Hepatocyte (in vitro differentiated cells): Measurements from ENCODE around the gene HTR1D. TPM values are rescaled to one million over a fixed set of nuclear protein-coding genes. Genes with fewer than 3 reads are reported as not detected.

Experiments used
- DNase-seq: peaks from one replicate; pipeline ENCODE4 v3.0.0-alpha.2; 2016; ENCODE audit warnings: low spot score
- H2AFZ ChIP-seq: fragments of 200-600 bp; sonication (generic); 2 replicates; pipeline ENCODE4 v1.6.0; 2016; ENCODE audit warnings: antibody characterized with exemption, mild to moderate bottlenecking
- H3K27ac ChIP-seq: fragments of 200-600 bp; sonication (generic); 2 replicates; pipeline ENCODE4 v1.5.1; 2016; ENCODE audit warnings: mild to moderate bottlenecking
- H3K27me3 ChIP-seq: fragments of 200-600 bp; sonication (generic); 2 replicates; pipeline ENCODE4 v1.6.1; 2016
- H3K36me3 ChIP-seq: fragments of 200-600 bp; sonication (generic); replicated peaks from 2 replicates; pipeline ENCODE4 v1.5.1; 2016; ENCODE audit warnings: low read depth; ENCODE audit not compliant: insufficient read depth
- H3K4me1 ChIP-seq: fragments of 200-600 bp; sonication (generic); 2 replicates; pipeline ENCODE4 v1.5.1; 2016; ENCODE audit warnings: mild to moderate bottlenecking, moderate library complexity; ENCODE audit not compliant: insufficient read depth
- H3K4me2 ChIP-seq: fragments of 200-600 bp; sonication (generic); 2 replicates; pipeline ENCODE4 v1.6.0; 2016
- H3K4me3 ChIP-seq: fragments of 200-600 bp; sonication (generic); 2 replicates; pipeline ENCODE4 v1.5.1; 2016; ENCODE audit warnings: mild to moderate bottlenecking
- H3K79me2 ChIP-seq: fragments of 200-600 bp; sonication (generic); 2 replicates; pipeline ENCODE4 v1.6.0; 2017; ENCODE audit warnings: mild to moderate bottlenecking
- H3K9me2 ChIP-seq: fragments of 200-600 bp; sonication (generic); replicated peaks from 2 replicates; pipeline ENCODE4 v1.6.0; 2017; ENCODE audit warnings: mild to moderate bottlenecking; ENCODE audit not compliant: insufficient read depth
- H3K9me3 ChIP-seq: fragments of 200-600 bp; sonication (generic); 2 replicates; pipeline ENCODE4 v1.5.1; 2016; ENCODE audit warnings: low read depth, mild to moderate bottlenecking
- H4K20me1 ChIP-seq: fragments of 200-600 bp; sonication (generic); 2 replicates; pipeline ENCODE4 v1.6.0; 2016; ENCODE audit warnings: mild to moderate bottlenecking; ENCODE audit not compliant: insufficient read depth, poor library complexity, severe bottlenecking
- CTCF ChIP-seq: fragments of 200-600 bp; sonication (generic); IDR thresholded peaks from 2 replicates; pipeline ENCODE4 v1.5.1; 2016; ENCODE audit warnings: antibody characterized with exemption, mild to moderate bottlenecking; ENCODE audit not compliant: poor library complexity
- EZH2 ChIP-seq: fragments of 200-600 bp; sonication (generic); IDR thresholded peaks from 2 replicates; pipeline ENCODE4 v1.6.1; 2016; ENCODE audit warnings: antibody characterized with exemption, mild to moderate bottlenecking, borderline replicate concordance
- EZH2phosphoT487 ChIP-seq: fragments of 200-600 bp; sonication (generic); IDR thresholded peaks from one replicate; pipeline ENCODE4 v1.6.1; 2018; ENCODE audit warnings: antibody characterized with exemption, mild to moderate bottlenecking, low read depth, moderate library complexity; ENCODE audit not compliant: unreplicated experiment, severe bottlenecking
- WGBS: methylation state at CpG from one replicate; pipeline ENCODE4 v1.1.6; 2016; ENCODE audit warnings: low lambda C conversion rate; ENCODE audit errors: missing lambda C conversion rate; 5-methylcytosine and 5-hydroxymethylcytosine counted together
- polyA plus RNA-seq: library from polyadenylated mRNA; unstranded; fragments of >200 nt; fragmentation: Nextera tagmentation; extraction: Ambion mirVana; gene quantifications from 2 replicates; pipeline ENCODE4 v1.2.1, GENCODE V29; 2016
- total RNA-seq: library from RNA; depleted of rRNA; stranded (reverse); fragments of >200 nt; gene quantifications from 2 replicates; pipeline ENCODE4 v1.2.3, GENCODE V29; 2014

HTR1D gene
- total and polyA plus RNA-seq, 2 experiments from 2014 or later, result 0.07 to 0.19 TPM

- no peaks in the 10 kb centered on the region for H3K4me1 ChIP-seq
- H2AFZ ChIP-seq, result no peak overlapping the region
- H3K27ac ChIP-seq, result no peak overlapping the region
- no peaks in the 10 kb centered on the region for H3K36me3 ChIP-seq
- DNase-seq, result no peak
- no peaks in the 10 kb centered on the region for H4K20me1 ChIP-seq
- no peaks in the 10 kb centered on the region for H3K9me3 ChIP-seq
- H3K4me3 ChIP-seq, result no peak overlapping the region
- TF ChIP-seq EZH2phosphoT487, result no peak
- no peak for TF ChIP-seq EZH2
- TF ChIP-seq CTCF, result no peak
- H3K9me2 ChIP-seq, result no peaks in the 10 kb centered on the region
- H3K27me3 ChIP-seq, result no peaks in the 10 kb centered on the region
- no peak overlapping the region for H3K4me2 ChIP-seq
- 93% methylated on average over 5 of the region's 5 CpGs for WGBS
- H3K79me2 ChIP-seq, result no peaks in the 10 kb centered on the region
These were observed 37.3 kb upstream of the HTR1D start for GRCh38 chr1:23254584-23254983.

- Histone ChIP-seq H3K4me3 (no peak overlapping the region), H3K4me1 (no peaks in the 10 kb centered on the region), H3K79me2 (no peaks in the 10 kb centered on the region), H2AFZ (no peak overlapping the region), H3K9me3 (no peaks in the 10 kb centered on the region), H4K20me1 (no peaks in the 10 kb centered on the region), H3K27ac (no peak overlapping the region), H3K27me3 (no peaks in the 10 kb centered on the region), H3K4me2 (no peak overlapping the region), H3K36me3 (no peaks in the 10 kb centered on the region), H3K9me2 (no peaks in the 10 kb centered on the region)
- TF ChIP-seq EZH2phosphoT487 (no peak), CTCF (no peak), EZH2 (no peak)
- DNase-seq, result no peak
- WGBS, result 91% methylated on average over 1 of the region's 1 CpG
These were observed 34.5 kb upstream of the HTR1D start for GRCh38 chr1:23251812-23252211.

DNA sequence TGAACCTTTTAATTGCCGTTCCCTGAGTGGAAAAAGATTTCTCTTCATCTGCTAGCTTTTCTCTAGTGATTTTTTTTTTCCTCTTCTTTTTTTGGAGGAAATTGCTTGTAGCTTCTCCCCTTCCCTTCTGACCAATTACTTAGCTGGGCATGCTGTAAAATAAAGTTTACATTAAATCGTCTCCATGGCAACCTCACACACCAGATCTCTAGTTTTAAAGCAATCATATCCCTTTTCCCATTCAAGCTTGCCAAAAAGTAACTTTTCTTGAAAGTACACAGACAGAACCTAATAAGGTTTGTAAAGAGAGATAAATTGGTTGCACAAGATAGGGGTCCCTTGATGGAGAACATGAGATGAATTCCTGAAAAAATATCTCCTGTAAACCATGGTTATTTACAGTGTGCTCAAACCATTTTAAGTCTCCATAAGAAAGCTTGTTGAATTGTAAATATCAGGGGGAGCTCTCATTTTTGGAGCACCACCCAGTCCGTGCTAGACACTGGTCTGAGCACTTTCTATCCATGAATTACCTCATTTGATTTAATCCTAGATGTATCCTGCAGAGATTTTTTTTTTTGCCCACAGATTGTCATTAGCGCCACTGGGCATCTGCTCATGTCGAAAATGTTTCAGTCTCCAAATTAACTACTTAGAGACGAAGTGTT, 32.6 kb upstream of the HTR1D start:
- Histone ChIP-seq H3K36me3 (no peaks in the 10 kb centered on the region), H3K27ac (peak overlapping the region; percentile 71), H3K9me2 (no peaks in the 10 kb centered on the region), H3K4me1 (no peaks in the 10 kb centered on the region), H3K79me2 (no peaks in the 10 kb centered on the region), H4K20me1 (no peaks in the 10 kb centered on the region), H3K9me3 (no peaks in the 10 kb centered on the region), H3K4me3 (no peak overlapping the region), H2AFZ (peak overlapping the region; percentile 19), H3K27me3 (no peaks in the 10 kb centered on the region), H3K4me2 (peak overlapping the region; percentile 61)
- no peak for TF ChIP-seq EZH2
- TF ChIP-seq EZH2phosphoT487, result no peak
- no peak for TF ChIP-seq CTCF
- WGBS, result 63% methylated on average over 6 of the region's 6 CpGs
- peak; percentile 76 for DNase-seq
